HG03196 (cell line): ENCODE measurements around the gene LSM7.

Source experiments
- ATAC-seq: cut with Tn5 transposase; IDR thresholded peaks from one replicate; pipeline ENCODE4 v1.9.1; 2021; ENCODE audit not compliant: unreplicated experiment

Gene LSM7

DNA sequence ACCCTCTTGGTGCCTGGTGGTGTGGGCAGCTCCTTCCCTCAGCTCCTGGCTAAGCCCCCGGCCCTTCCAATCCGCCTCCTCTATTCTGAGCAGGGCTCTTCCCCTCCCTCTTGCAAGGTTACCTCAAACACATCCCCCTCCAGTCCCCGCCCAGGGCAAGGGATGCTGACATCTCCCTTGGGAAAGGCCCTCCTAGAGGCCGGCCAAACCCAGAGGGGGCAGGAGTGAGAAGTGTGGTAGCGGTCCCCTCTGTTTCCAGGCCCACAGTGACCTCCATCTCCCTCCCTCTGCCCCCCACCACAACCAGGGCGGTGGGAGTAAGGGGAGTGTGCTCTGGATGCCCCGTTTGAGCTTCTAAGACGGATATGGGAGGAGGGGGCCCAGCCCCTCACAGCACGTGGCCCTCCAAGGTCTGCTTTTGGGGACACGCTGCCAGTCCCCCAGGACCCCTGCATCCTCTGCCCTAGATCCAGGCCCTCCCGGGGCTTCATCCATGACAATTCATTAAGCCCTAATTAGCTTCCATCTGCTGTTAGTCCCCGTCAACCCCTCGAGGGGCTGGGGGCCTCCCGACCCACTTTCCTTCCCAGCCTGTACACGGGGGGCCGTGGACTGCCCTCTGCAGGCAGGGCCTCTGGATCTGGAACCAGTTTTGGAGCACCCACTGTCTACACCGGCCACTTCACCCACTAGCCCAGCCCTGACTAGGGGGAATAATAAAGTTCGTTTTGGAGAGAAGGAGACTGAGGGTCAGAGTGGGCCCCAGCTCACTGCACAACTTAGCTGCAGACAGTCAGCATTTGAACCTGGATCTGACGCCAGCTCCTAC, 22.7 kb downstream of the LSM7 start:
- no peak for ATAC-seq

DNA sequence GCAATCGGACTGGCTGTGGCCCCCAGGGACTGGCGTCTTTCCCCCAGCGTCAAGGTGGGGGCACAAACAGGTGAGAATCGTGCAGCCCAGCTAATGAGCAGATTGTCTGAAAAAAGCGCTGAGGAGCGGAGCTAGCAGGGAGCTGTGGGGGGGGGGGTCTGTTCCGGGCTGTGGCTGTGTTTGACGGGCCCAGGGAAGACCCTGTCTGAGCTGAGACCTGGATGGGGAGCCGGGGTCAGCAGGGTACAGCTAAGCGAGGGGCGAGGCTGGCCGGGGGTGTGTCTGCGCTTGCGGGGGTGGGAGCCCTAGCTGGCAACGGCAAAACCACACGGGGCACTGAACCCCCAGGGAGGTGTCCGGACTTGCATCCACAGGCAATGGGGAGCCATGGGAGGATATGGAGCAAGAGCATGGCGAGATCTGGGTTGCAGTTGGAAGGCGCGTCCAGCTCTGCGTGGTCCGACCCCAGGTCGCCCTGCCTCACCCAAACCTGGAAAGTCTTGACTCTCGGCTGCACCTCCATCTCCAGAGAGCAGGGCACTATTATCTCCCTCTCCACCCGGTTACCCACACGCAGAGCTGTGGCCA, 25.1 kb downstream of the LSM7 start:
- ATAC-seq, result no peak

DNA sequence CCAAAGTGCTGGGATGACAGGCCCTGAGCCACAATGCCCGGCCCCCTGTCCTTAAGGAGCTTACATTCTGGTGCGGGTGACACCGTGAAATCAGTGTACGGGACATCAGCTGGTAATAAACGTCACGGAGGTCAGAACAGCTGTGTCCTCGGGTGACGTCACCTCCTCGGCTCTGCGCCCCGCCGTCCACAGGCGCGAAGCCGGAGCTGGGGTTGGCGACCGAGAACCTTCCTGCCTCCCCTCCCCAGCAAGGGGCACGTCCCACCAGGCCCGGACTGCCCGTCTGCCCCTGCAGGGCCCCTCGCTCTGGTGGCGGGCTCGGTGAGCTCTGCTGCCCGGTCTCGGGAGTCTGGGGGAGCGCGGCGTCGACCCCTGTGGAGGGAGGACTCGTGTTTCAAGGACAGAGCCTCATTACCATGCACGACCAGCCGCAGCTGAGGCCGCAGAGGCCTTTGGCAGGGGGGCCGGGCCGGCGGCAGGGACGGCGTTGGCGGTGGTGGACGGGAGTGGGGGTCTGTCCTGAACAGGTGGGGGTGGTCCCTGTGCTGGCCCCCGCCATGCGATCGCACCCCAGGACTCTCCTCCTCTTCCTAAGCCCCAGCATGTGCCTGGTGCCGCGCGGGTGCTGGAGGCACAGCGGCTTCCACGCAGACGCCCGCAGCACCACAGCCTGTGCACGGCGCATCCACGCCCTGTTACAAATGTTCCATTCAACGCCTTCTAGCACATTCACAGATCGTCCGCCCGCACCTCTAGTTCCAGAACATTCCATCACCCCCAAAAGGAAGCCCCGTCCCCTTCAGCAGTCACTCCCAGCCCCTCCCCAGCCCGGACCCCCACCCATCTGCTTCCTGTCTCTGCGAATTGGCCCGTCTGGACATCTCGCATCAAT, 25.8 kb downstream of the LSM7 start:
- ATAC-seq, result no peak

DNA sequence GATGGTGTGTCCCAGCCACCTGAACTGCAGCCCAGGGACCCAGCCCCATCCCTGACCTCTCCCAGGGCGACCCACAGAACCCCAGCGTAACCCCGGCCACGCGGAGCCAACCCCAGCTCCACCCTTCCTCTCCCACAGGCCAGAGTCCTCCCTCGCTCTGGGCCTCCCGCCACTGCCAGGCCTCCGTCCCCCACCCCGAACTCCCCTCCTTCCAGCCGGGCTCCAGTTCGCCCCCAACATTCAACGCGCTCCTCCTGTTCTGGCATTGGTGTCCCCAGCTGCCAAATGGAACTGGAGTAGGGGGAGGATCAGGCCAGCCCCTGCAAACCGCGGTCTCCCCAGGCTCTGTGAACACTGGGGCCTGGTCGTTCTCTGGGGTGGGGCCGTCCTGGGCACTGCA, 27.9 kb downstream of the LSM7 start:
- ATAC-seq, result no peak

DNA sequence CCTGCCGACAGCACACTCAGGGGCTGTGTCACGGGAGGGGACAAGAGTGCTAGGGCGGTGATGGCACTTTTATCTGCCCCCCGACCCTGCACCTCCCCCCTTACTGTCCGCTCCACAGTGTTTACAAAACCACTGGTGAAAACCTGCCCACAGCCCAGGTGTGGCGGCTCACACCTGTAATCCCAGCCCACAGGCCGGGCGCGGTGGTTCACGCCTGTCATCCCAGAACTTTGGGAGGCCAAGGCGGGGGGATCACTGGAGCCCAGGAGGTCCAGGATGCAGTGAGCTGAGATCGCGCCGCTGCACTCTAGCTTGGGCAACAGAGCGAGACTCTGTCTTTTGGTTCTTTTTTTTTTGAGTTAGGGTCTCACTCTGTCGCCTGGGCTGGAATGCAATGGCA, 32.2 kb downstream of the LSM7 start:
- ATAC-seq, result no peak

DNA sequence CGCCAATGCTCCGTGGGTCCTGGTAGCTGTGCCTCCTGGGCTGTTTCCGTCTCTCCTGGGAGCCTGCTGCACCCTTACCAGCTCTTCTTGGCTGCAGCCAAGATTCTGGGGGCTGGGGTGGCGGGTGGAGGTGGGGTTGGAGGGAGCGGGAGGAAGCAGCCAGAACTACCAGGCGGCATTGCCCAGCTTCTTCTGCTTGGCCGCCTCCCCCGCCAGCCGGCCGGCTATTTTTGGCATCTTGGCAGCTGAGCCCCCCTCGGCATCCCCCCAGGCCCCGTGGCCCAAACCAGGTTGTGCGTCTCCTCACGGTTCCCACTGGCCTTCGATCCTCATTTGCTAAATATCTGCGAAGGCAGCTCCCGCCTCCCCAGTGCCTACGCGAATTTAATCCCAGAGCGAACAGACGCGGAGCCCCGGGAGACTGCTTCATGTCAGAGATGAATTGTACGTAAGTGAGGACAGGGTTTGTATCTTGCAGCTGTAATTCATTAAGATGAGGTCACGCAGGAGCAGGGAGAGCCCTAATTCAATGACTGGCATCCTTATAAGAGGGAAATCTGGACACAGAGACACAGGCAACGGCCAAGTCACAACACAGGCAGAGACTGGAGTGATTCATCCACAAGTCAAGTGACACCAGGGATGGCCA, 33.6 kb downstream of the LSM7 start:
- ATAC-seq, result no peak

DNA sequence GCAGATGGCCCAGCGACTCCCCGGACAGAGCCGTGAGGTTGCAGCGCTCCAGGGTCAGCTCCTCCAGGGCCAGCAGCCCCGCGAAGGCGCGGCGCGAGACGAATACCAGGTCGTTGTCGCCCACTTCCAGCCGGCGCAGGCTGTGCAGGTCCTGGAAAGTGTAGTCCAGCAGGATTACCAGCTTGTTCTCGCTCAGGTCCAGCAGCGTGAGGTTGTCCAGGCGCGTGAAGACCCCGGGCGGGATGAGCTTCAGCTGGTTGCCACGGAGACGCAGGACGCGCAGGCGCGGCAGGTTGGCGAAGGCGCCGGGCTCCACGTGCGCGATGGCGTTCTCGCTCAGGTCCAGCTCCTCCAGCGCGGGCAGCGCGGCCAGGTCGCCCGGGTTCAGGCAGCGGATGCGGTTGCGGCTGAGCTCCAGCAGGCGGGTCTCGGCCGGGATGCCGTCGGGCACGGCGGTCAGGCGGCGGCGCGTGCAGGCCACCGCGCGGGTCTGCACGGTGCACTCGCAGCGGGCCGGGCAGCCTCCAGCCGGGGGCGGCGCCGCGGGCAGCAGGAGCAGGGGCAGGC, 37.1 kb downstream of the LSM7 start:
- ATAC-seq, result no peak

DNA sequence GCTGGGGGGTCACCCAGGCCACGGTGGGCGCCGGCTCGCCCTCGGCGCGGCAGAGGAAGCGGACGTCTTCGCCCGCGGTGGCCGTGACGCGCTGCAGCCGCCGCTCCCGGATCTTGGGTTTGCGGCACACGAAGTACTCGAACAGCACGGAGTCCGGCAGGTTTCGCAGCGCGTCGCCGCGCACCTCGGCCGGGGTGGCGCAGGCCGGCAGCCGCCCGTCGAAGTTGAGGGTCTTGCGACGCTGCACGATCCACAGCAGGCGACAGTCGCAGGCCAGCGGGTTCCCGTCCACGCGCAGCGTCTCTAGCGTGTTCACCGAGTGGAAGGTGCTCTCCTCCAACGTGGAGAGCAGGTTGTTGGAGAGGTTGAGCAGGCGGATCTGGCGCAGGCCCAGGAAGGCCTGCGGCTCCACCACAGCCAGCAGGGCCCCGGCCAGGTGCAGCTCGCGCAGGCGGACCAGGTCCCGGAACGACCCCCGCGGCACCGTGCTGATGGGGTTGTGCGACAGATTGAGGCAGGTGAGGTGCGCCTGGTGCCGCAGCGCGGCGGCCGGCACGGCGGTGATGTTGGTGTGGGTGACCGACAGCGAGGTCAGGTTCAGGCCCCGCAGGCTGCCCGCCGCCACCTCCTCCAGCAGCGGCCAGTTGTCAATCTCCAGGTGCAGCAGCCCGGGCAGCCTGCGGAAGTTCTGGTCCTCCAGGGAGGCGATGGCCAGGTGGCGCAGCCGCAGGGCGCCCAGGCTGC, 37.8 kb downstream of the LSM7 start:
- no peak for ATAC-seq

DNA sequence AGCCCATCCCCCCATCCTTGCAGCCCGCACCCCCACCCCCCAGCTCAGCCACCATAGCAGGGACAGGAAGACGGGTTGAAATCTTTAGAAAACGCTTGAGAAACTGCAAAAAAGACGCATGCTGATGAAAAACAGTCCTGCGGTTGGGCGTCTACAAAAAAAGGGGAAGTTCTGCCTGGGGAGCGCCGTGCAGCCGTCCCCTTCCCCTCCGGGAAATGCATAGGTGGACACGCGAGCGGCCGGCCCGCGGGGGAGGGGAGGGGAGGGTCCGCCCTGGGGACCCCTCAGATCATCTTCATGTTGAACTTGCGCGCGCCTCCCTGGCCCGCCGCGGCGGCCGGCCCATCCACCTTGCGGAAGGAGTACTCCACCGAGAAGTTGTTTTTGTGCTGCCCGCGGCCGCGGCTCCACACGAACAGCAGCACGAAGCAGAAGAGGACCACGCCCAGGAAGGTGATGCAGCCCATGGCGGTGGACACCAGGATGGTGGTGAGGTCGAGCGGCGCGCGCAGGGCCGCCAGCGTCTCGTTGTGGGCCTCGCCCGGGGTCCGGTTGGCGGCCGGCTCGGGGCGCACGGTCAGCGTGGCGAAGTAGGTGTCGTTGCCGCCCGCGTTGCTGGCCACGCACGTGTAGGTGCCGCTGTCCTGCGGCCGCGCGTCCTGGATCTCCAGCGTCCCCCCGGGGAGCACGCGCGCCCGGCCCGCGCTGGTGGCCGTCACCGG, 38.5 kb downstream of the LSM7 start:
- ATAC-seq, result no peak

DNA sequence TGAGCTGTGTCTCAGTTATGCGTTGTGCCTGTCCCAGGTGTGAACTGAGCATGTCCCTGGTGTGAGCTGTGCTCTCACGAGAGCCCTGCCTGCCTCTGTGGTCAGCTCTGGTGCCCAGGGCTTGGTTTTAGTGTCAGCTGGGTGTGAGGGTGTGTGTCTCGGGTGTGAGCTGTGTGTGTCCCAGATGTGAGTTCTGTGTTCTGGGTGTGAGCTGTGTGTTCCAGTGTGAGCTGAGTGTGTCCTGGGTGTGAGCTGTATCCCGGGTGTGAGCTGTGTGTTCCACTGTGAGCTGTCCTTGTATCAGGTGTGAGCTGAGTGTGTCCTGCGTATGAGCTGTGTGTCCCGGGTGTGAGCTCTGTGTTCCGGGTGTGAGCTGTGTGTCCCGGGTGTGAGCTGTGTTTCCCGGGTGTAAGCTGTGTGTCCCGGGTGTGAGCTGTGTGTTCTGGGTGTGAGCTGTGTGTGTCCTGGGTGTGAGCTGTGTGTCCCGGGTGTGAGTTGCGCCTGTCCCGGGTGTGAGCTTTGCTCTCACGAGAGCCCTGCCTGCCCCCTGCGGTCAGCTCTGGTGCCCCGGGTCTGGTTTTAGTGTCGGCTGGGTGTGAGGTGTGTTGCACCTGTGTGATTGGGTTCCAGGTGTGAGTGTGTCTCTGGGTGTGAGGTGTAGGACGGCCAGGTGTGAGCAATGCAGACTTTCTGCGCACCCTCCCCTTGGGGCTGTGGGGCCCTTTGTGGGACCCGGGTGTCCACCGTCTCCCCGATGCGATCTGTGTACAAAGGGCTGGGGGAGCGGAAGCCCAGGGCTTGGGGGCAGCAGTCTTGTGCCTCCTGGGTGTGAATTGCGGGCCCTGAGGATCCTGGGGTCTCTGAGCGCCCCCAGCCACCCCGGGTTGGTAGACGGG, 39.3 kb downstream of the LSM7 start:
- no peak for ATAC-seq

DNA sequence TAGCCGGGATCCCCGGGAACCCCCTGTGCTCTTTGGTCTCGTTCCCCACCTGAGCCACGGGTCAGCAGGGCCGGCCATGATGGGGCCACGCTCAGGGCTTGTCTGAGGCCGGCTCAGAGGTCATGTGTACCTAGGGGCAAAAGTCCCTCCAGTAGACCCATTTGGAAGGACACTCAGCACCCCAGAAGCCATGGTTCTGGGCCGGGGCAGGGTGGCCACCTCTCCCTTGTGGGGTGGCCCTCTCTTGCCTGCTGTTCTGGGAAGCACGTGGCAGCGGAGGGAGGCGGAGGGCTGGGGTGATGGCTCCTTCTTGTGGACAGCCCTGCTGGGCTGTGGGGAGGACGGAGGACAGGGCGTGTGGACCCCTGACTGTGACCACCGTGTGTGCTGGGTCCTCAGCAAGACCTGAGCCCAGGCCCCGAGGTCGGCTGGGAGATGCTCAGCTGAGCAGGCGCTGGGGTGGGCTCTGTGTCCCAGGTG, 40.0 kb downstream of the LSM7 start:
- no peak for ATAC-seq

DNA sequence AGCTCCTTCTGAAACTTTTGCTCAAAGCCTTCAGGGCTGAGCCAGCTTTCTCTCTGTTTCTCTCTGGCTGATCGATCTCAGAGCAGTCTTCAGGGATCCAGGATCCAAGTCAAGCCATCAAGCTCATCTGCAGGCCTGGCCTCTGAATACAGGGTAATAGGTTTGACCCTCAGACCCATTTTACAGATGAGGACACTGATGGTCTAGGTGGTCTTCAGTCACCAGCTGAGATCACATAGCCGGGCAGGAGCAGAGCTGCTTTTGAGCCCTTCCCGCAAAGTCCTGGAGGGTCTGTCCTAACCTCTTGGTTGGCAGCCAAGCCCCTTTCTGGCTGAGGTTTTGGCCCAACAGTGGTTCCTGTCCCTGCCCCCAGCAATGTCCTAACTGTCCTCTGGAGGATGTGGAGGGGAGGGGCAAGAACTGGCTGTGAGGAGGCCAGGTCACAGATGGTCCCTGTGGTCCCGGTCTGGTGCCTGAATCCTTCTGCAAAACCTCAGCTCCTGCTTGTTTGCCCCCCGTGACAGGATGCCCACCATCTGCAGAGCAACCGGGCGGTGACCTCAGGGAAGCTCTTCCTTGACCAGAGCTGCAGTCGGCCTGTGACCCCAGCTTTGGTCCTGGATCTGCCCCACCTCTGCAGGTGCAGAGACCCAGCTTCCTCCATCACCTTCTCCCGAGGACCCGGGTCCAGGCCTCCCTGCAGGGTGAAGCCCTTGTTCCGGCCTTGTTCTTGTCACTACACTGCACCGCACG, 40.6 kb downstream of the LSM7 start:
- no peak for ATAC-seq

DNA sequence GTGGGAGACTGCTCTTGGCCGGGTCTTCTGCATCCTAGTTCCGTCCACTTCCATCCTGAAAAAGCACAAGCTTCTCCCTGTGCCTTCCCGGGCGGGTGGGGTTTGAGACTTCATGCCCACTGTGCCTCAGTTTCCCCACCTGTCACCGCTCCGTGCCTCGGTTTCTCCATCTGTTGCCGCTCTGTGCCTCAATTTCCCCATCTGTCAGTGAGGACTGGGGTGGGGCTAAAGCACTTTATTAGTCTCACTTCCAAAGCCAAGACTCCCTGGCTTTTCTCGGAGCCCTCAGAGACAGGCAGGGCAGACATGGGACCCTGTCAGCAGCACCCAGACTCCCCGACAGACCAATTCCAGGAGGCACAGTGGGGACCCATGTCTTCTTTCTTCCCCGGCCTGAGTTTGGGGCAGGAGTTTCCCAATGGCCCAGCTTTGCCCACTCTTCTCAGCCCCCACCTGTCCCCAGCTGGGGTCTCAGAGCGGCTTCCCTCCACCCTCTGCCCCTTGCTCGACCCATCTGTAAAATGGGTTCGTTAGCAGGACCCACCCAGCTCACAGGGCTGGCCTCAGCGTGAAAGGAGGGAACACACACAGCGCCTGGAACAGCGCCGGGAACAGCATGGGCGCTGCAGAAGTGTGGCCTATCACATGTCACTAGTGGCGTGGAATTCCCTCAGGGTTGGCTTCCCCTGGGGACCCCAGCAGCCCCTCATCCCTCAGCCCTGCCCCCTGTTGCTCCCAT, 41.8 kb downstream of the LSM7 start:
- ATAC-seq, result no peak

DNA sequence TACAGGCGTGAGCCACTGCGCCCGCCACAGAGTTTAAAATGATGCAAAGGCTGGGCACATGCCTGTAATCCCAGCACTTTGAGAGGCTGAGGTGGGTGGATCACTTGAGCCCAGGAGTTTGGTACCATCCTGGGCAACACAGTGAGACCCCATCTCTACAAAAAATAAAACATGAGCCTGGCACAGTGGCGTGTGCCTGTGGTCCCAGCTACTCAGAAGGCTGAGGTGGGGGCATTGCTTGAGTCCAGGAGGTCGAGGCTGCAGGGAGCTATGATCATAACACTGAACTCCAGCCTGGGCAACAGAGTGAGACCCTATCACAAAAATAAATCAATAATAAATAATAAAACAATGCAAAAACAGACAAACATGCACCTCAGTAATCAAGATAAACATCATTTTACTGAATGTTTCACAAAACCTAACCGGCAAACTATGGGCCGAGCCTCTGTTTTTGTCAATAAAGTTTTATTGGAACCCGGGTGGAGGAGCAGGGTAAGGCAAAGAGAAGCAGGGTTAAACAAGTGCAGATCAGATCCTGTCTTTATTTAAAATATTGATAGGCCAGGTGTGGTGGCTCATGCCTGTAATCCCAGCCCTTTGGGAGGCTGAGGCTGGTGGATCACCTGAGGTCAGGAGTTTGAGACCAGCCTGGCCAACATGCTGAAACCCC, 44.4 kb downstream of the LSM7 start:
- ATAC-seq, result no peak

DNA sequence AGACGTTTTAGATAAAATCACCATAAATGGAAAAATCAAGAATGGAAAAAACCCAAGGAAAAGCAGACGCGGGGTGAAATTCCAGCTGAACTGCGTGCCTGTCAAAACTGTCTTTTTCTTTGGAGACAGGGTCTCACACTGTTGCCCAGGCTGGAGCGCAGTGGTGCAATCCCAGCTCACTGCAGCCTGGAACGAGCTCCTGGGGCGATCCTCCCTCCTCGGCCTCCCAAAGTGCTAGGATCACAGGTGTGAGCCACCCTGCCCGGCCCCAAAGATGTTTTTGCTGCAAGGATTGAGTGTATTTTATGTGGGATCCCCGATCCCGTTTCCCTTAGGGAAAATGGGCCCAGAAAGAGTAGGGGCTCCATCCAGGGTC, 45.5 kb downstream of the LSM7 start:
- no peak for ATAC-seq

DNA sequence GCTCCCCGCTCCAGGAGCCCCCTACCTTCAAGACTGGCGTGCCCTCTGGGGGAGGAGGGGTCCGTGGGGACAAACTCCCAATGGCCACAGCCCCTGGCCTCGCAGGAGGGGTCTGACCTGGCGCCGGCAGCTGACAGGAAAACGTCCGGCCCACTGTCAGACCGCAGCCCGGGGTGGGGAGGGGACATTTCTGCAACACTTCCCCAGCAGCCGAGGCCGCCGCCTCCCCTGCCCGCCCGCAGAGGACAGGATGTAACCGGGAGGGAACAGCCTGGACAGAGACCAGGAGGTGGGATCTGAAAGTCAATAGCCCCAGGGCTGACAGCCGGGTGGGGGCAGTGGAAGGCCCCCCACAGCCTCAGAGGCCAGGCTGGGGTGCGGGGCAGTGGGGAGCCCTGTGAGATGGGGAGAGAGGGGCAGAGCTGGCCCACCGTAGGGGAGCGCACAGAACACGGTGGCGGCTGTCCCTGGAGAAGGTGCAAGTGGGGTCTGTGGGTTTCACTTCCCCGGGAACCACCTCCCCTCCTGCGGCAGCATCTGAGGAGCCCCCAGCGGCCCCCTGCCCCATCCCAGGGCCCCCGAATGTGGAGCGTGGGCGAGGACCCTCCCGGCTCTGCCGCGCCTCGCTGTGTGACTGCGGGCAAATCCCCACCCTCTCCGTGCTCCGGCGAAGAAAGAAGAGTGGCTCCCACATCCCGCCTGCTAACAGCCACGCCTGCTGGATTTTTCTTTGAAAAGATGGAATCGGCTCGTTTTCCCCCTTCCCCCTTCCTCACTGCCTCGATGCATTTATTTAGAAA, 46.1 kb downstream of the LSM7 start, which contains the start of gene PEAK3:
PEAK3 (minus strand) TSS at position 114 of the 800 bp plus-strand sequence. CDS start 1,244 bp downstream, outside the sequence.
- ATAC-seq, result no peak
